SW480 (cell line): ENCODE results near the gene KCNMA1.
A peak's percentile ranks its signal among the peaks of the same experiment; 100 is the strongest.

Source experiments
- DNase-seq: peaks from one replicate; pipeline ENCODE4 v3.0.0-alpha.2; 2016; ENCODE audit warnings: low spot score

KCNMA1 gene

GRCh38 chr10:77149001-77149400 is 488.6 kb downstream of the KCNMA1 start:
- DNase-seq, result no peak

GRCh38 chr10:77147871-77148270 is 489.7 kb downstream of the KCNMA1 start:
- DNase-seq, result no peak

- no peak for DNase-seq
These were observed 490.8 kb downstream of the KCNMA1 start for GRCh38 chr10:77146712-77147336.

- DNase-seq, result no peak
These were observed 493.0 kb downstream of the KCNMA1 start for GRCh38 chr10:77144656-77145055.

GRCh38 chr10:77139252-77140160 is 498.1 kb downstream of the KCNMA1 start:
- no peak for DNase-seq

- DNase-seq, result no peak
These were observed 499.1 kb downstream of the KCNMA1 start for GRCh38 chr10:77138541-77138940.

- no peak for DNase-seq
These were observed 502.1 kb downstream of the KCNMA1 start for GRCh38 chr10:77135555-77135954.

- no peak for DNase-seq
These were observed 506.4 kb downstream of the KCNMA1 start for GRCh38 chr10:77131214-77131613.

- DNase-seq, result no peak
These were observed 510.4 kb downstream of the KCNMA1 start for GRCh38 chr10:77127243-77127642.

GRCh38 chr10:77125231-77125630 is 512.4 kb downstream of the KCNMA1 start:
- no peak for DNase-seq

GRCh38 chr10:77123330-77123729 is 514.3 kb downstream of the KCNMA1 start:
- DNase-seq, result no peak

GRCh38 chr10:77121829-77122228 is 515.8 kb downstream of the KCNMA1 start:
- no peak for DNase-seq

GRCh38 chr10:77120666-77121376 is 516.8 kb downstream of the KCNMA1 start:
- DNase-seq, result no peak

GRCh38 chr10:77120012-77120411 is 517.6 kb downstream of the KCNMA1 start:
- DNase-seq, result no peak

GRCh38 chr10:77118603-77119282 is 518.9 kb downstream of the KCNMA1 start:
- no peak for DNase-seq

- no peak for DNase-seq
These were observed 520.1 kb downstream of the KCNMA1 start for GRCh38 chr10:77117501-77117900.

- peak; percentile 25 for DNase-seq
These were observed 520.7 kb downstream of the KCNMA1 start for GRCh38 chr10:77116904-77117303.

GRCh38 chr10:77114181-77114821 is 523.3 kb downstream of the KCNMA1 start:
- no peak for DNase-seq

GRCh38 chr10:77111611-77112550 is 525.7 kb downstream of the KCNMA1 start:
- peak; percentile 46 for DNase-seq

GRCh38 chr10:77110757-77111156 is 526.9 kb downstream of the KCNMA1 start:
- DNase-seq, result no peak
